ENCODE results near the gene ZDHHC17.

Gene ZDHHC17

DNA sequence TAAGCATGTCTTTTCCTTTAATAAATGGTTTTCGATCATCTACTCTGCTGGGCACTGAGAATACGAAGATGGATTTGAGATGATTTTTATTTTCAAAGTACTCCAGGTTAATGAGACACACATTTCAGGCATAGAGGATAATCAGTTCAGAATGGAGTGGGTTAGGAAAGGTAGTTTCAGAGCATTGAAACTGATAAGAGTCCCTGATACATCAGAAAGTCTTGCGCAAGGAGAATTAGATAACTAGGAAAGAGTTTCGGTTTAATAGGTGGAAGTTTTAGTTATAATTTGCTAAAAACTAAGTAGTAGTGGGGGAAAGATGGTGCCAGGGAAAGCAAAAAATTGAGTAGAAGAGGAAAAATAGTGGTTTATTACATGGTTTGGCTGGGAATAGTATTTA lies 50.1 kb downstream of the ZDHHC17 start:
- no peak for DNase-seq (ENCODE audit: low read depth in 2 of 2)

GRCh38 chr12:76820888-76821482 lies 57.1 kb downstream of the ZDHHC17 start:
- no peak for DNase-seq (ENCODE audit: low read depth in 2 of 2)

DNA sequence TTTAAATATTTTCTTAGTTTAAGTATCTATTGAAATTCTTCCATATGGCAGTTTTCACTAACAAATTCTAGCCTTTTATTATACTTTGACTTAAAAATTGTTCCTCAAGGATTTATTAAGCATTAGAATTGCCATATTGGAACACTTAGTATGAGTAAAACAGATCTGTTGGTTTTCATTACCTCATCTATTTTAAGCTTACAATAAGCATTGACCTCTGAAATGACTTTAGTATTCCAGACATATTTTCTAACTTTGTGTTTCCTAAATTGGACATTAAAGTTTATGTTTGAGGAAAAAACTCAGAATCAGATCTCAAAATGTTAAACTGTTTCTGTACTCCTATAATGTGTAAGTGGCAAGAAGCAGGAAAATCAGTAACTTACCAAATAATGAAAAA lies 66.5 kb downstream of the ZDHHC17 start:
- DNase-seq (ENCODE audit: low read depth in 2 of 2), result no peak

- DNase-seq (ENCODE audit: low read depth in 2 of 2), result no peak
Measured at GRCh38 chr12:76836633-76837032, 72.7 kb downstream of the ZDHHC17 start.

DNA sequence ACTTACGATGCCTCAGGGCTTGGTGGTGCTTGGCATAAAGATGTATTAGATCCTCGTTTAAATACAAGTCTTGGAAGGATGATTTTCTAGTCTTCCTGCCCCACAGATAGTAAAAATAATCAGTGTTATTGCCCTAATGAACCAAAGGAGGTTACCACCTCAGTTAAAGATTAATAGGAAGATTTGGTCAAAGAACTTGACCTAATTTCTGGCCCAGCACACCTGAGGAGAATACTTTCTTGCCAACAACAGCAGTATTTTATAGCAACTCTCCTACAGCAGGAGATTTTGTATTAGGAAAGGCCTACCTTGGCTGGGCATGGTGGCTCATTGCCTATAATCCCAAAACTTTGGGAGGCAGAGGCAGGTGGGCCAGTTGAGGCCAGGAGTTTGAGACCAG lies 83.3 kb downstream of the ZDHHC17 start:
- no peak for DNase-seq (ENCODE audit: low read depth in 2 of 2)

DNA sequence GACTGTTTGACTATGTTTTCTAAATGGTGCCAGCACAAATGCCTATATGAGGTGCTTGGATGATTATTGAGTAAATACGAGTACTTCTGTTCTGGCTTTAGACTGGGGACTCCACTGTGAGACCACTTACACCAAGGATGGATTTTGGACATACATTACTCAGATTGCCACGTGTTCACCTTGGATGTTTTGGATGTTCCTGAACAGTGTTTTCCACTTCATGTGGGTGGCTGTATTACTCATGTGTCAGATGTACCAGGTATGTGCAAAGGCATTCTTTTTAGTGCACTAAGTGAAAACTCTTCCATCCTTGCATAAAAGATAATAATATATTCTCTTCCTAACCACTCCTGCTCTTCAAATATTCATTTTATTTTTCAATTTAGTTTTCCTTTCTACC lies 84.2 kb downstream of the ZDHHC17 start:
- no peak for DNase-seq (ENCODE audit: low read depth in 2 of 2)

GRCh38 chr12:76852106-76852505 lies 88.2 kb downstream of the ZDHHC17 start:
- no peak for DNase-seq (ENCODE audit: low read depth in 2 of 2)

- no peak for DNase-seq (ENCODE audit: low read depth in 2 of 2)
Measured at GRCh38 chr12:76855271-76855670, 91.4 kb downstream of the ZDHHC17 start.

GRCh38 chr12:76856018-76856644 lies 92.2 kb downstream of the ZDHHC17 start:
- DNase-seq (ENCODE audit: low read depth in 2 of 2), result no peak

- DNase-seq (ENCODE audit: low read depth in 2 of 2), result no peak
Measured at GRCh38 chr12:76859611-76860010, 95.7 kb downstream of the ZDHHC17 start.

- DNase-seq (ENCODE audit: low read depth in 2 of 2), result no peak
Measured at GRCh38 chr12:76860256-76860655, 96.3 kb downstream of the ZDHHC17 start.

DNA sequence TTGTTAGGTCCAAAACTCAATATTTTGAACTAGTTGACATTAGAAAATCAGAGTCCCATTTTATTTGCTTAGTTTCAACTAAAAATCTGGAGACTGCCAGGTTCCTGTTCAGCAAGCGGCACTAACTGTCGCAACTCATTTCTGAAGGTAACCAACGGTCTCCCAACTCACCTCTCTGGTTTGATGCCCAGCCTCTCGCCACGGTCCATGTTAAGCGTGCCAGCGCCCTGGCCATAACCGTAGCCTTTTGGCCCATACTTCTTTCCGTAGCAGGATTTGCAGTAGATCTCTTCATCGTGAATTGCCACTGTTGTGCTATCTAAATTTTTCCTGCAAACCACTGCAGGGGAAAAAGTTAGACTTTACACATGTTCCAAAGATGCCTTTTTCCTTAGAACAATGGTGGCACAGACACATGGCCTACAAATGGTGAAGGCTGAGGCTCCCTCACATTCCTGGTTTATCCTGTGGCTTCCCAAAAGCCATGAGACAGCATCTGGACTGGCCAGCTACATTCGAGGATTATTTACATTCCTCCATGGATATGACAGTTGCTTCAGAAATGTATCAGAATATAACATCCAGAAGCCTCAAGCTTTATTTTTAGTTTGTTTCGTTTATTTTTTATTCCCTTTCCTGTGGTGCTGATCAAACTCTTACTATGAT lies 99.2 kb downstream of the ZDHHC17 start:
- DNase-seq (ENCODE audit: low read depth in 2 of 2), result no peak

- no peak for DNase-seq (ENCODE audit: low read depth in 2 of 2)
Measured at GRCh38 chr12:76863837-76864236, 99.9 kb downstream of the ZDHHC17 start.

GRCh38 chr12:76864791-76865400 lies 101.0 kb downstream of the ZDHHC17 start:
- DNase-seq (ENCODE audit: low read depth in 2 of 2), result no peak

- DNase-seq (ENCODE audit: low read depth in 2 of 2), result no peak
Measured at GRCh38 chr12:76866151-76866567, 102.2 kb downstream of the ZDHHC17 start.

DNA sequence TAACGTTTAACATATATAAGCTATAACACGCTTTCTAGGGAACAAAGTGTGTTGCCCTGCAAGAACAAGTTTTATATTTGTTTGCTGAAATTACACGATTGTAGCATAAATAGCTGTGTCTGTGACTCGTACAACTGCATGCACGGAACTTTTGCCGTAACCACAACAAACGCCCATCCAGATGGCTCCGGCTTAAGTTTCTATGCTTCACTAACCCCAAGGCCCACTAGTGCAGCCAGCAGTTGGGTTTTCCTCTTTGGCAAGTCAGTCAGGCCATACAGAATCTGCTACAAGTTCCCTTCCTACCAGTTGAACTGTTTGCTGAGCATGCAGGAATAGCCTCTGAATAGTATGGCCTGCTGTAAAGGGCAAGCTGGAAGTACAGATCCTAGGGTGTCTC lies 102.8 kb downstream of the ZDHHC17 start:
- DNase-seq (ENCODE audit: low read depth in 2 of 2), result no peak

DNA sequence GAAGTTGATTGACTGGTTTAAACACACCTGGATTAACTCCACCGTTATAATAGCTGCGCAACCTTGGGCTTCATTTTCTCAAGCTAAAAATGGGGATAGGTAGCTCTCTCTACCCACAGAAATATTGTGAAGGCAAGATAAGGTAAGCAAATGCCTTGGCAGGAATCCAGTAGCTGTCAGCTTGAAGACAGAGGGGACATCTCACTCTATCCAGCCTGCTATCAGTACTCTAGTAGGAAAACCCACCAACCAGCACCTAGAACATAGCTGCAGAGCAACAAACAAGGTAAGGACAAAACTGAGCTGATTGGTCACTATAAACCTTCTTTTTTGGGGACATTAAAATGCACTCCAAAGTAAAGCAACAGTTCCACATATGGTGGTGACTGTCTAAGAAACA lies 107.2 kb downstream of the ZDHHC17 start:
- no peak for DNase-seq (ENCODE audit: low read depth in 2 of 2)

DNA sequence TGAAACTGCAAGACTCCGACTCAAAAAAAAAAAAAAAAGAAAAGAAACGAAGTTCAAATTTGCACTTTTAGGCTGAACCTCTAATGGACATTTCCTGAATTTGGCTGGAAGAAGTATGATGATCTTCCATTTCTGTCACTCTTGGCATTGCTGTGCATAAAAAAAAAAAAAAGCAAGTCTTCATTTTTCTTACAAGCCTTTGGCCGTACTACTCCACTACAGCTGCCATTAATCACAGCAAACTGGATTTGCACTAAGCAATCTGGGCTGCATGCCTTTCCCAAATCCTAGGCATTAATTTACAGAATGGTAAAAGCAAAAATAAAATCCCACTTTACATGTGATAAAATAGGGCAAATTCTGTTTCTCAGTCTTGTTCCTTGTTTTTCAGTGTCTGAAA lies 107.8 kb downstream of the ZDHHC17 start:
- DNase-seq (ENCODE audit: low read depth in 2 of 2), result no peak

GRCh38 chr12:76872415-76872814 lies 108.5 kb downstream of the ZDHHC17 start:
- no peak for DNase-seq (ENCODE audit: low read depth in 2 of 2)

GRCh38 chr12:76874027-76874426 lies 110.1 kb downstream of the ZDHHC17 start:
- no peak for DNase-seq (ENCODE audit: low read depth in 2 of 2)

DNA sequence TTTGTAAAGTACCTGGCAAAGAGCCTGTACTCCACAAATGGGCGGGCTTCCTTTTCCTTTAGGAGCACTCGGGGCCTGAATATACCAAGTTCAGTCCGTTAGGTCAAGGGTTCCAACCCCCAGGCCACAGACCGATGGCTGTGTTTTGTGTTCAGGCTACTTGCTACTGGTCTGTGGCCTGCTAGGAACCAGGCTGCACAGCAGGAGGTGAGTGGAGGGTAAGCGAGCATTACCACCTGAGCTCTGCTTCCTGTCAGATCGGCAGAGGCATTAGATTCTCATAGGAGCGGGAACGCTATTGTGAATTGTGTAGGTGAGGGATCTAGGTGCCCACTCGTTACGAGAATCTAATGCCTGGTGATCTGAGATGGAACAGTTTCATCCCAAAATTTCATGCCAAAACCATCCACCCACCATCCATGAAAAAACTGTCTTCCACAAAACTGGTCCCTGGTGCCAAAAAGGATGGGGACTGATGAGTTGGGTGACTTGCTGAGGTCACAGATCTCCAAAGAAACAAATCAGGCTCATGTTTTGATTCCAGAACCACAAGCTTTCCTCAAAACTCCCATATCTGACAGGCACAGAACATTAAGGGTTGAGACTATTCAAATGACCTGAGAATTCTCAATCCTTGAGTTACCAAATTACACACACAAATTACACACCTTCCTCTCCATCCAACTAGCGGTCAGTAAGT lies 110.7 kb downstream of the ZDHHC17 start:
- DNase-seq (ENCODE audit: low read depth in 2 of 2), result no peak

GRCh38 chr12:76876696-76877229 lies 112.8 kb downstream of the ZDHHC17 start:
- no peak for DNase-seq (ENCODE audit: low read depth in 2 of 2)

All from stimulated activated CD8-positive, alpha-beta memory T cell treated with anti-CD3 and anti-CD28 coated beads, Interleukin-15, amount 100 ng/mL, for 48 hours (primary cell).